GM18498 (cell line): Measurements from ENCODE around the gene NDRG3.
"Not testable (repeated sequence)": the region's sequence is repeated elsewhere in the genome, so short reads cannot be mapped to it uniquely, and the experiment has no call there.

Experiments
- ATAC-seq: cut with Tn5 transposase; IDR thresholded peaks from one replicate; pipeline ENCODE4 v1.9.1; 2021; ENCODE audit warnings: mild to moderate bottlenecking, moderate library complexity; ENCODE audit not compliant: unreplicated experiment

NDRG3 gene

DNA sequence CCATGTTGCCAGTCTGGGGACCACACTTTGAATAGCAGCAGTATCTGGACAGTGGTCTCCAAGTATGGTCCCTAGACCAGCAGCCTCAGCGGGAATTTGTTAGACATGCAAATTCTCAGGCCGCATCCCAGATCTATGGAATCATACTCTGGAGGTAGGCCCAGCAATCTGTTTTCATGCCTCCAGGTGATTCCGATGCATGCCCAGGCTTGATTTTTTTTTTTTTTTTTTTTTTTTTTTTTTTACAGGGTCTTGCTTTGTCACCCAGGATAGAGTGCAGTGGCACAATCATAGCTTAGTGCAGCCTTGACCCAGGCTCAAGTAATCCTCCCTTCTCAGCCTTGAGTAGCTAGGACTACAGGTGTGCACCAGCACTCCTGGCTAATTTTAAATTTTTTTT is 99.2 kb downstream of the NDRG3 start:
- no peak for ATAC-seq

- no peak for ATAC-seq
These were observed 99.9 kb downstream of the NDRG3 start, which contains the start of gene SLA2 for GRCh38 chr20:36645998-36646397. SLA2 (minus strand) TSS chr20:36646196; CDS start chr20:36641335, 4,861 bp downstream.

DNA sequence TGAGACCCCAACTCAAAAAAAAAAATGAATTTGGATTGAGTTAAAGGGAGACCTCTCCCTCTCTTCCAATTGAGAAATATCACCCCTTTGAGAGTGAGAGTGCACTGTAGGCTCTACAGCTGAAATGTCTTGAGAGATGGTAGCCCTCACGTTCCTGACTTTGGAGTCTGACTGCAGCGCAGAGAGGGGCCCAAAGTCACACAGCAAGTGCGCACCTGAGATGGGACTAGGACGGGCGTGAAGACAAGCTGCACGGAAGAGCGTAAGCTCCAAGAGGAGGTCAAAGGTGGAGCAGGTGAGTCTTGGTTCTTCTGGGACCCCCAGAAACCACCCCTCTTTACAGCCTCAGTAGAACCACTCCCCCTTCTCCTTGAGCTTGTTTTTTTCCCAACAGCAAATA is 100.5 kb downstream of the NDRG3 start:
- ATAC-seq = no peak

- no peak for ATAC-seq
These were observed 101.2 kb downstream of the NDRG3 start for GRCh38 chr20:36644706-36645095.

- no peak for ATAC-seq
These were observed 101.7 kb downstream of the NDRG3 start for GRCh38 chr20:36644032-36644705.

- ATAC-seq = no peak
These were observed 103.8 kb downstream of the NDRG3 start for GRCh38 chr20:36642136-36642535.

GRCh38 chr20:36641506-36641843 is 104.4 kb downstream of the NDRG3 start:
- ATAC-seq = no peak

- ATAC-seq = not testable (repeated sequence)
These were observed 107.0 kb downstream of the NDRG3 start for GRCh38 chr20:36638876-36639400.

GRCh38 chr20:36634342-36634741 is 111.5 kb downstream of the NDRG3 start:
- no peak for ATAC-seq

DNA sequence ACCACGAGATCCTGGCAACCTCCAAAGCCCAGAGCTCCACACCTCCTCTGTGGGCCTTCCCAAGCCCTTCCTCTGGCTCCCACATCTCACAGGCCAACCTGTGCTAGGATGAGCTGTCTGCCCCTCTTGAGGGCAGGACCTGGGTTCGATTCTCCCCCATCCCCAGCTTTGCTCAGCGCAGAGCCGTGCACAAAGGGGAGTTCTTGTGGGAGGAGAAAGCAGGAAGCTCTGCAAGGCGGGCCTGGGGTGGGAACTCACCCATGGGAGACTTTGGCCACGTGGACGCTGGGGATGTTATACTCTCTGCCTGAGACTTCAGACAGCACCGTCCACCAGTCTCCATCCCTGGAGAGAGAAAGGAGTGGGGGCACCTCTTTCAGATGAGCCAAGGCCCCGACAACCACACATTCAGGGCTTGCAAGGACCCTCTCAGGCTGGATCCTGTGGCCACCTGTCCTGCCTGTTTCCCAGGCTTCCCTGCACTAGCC is 112.6 kb downstream of the NDRG3 start:
- no peak for ATAC-seq

- ATAC-seq = no peak
These were observed 113.2 kb downstream of the NDRG3 start for GRCh38 chr20:36632487-36633284.

- ATAC-seq = no peak
These were observed 113.8 kb downstream of the NDRG3 start for GRCh38 chr20:36632147-36632486.

DNA sequence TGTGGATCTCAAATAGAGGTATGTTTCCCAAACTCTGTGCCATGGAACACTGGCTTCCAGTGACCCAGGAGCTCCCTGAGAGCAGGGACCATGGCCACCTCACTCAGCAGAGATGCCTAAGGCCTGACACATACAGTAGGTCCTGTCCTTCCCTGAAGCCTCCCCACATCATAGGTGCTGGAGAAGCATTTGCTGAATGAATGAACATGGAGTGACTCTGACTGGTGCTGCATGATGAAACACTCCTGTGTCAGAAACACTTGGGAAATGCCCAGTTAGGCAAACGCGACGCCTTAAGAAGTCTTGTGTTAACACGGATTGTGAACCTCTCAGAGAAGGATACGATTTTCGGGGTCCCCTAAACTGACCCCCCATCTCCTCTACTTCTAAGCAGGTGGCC is 114.2 kb downstream of the NDRG3 start:
- ATAC-seq = no peak

DNA sequence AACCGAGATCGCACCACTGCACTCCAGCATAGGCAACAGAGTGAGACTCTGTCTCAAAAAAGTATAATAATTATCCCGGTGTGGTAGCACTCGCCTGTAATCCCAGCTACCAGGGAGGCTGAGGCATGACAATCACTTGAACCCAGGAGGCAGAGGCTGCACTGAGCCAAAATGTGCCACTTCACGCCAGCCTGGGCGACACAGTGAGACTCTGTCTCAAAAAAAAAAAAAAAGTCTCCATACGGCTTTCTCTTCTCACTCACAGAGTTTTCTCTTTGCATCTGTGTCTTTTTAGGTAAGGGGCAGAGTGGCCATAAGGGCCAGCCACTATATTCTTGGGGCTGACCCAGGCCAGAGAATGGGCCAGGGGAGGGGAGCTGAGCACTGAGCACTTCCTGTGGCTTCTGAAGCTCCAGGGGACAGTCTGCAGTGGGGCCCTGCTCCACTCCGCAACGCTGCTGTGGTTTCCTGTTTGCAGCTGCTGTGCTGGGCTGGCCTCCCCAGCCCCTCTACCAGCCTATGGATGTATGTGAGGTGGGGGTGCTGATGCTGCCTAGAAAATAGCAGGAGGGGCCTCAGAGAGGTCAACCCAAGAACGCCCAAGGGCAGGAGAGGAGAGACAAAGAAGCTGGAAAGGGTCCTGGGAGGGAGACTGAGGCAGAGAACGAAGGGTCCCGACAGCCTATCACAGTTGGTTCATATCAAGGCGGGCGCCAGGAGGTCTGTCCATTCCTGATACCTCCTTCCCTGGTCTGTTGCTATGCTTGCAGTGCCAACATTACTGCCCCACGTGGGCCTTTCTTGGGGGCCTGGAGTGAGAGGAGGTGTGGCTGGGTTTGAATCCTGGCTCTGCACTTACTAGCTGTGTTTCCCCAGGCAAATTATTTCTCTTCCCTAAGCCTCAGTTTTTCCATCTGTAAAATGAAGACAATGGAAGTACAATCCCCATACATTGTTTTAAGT is 115.9 kb downstream of the NDRG3 start:
- ATAC-seq = no peak

DNA sequence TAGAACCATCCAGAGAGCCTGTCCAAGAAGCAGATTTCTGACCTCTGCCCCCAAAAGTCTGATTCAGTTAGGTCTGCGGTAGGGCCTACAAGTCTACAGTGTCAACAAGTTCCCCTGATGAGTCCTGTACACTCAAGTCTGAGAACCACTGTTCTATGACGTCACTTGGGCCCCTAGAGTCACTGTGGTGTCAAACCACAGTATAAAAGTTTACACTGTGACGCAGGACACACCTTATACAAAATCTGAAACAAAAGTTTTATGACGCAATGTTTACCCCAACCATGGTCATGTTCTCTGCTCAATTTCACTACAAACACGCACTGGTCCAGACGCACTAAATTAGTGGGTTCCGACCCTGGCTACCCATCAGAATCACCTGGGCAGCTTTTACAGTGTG is 117.8 kb downstream of the NDRG3 start:
- no peak for ATAC-seq

- no peak for ATAC-seq
These were observed 121.0 kb downstream of the NDRG3 start for GRCh38 chr20:36624944-36625324.

DNA sequence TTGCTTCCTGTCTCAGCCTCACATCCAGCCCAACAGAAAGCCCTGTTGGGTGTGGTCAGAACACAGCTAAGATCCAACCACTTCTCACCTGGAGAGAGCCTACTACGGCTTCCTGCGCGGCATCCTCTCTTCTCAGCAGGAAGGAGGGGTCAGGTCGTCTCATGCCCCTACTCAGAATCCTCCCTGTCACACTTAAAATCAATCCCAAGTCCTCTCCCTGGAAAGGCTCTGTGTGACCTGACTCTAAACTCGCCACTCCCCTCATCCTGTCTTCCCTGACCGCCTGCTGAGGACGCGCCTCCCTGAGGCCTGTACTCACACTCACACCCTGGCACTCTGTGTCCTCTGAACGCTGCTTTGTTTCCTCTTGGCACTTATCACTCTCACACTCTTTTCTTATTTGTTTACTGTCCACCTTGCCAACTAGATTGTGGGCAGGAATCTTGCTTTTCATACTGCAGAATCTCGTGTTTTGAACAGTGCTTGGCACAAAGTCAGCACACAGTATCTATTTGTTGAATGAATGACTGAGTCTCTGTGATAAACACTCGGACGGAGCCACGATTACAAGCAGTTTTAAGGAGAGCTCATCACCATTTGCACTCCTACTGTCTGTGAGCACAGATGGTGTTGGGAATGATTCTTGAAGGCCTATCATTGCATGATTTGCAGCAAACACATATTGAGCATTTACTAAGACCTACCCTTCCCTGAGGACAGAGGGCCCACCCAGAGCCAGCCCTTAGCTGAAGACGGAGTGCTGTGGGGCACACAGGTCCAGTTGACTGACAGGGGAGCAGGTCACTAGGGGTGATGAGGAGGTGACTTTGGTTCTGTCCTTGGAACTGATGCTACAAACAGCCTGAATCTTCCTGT is 121.6 kb downstream of the NDRG3 start:
- ATAC-seq = no peak

- no peak for ATAC-seq
These were observed 122.4 kb downstream of the NDRG3 start for GRCh38 chr20:36623444-36623843.

DNA sequence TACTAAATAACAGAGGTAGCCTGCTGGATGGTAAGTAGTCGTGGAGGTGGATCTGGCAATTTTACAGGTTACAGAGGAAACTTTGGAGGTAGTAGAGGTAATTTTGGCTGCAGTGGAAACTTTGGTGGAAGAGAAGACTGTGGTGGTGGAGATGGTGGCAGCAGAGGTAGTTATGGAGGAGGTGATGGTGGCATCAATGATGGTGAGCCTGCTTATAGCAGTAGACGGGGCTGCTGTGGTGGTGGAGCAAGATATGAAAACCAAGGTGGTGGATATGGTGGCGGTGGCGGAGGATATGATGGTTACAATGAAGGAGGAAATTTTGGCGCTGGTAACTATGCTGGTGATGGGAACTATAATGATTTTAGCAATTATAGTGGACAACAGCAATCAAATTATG is 125.0 kb downstream of the NDRG3 start:
- ATAC-seq = no peak
